GM19240 (cell line): ENCODE results near the gene TNRC6A.
"Not testable (repeated sequence)": the region's sequence is repeated elsewhere in the genome, so short reads cannot be mapped to it uniquely, and the experiment has no call there.

Experiments
- DNase-seq: peaks from one replicate; pipeline ENCODE4 v3.0.0; 2011; ENCODE audit warnings: low spot score; ENCODE audit not compliant: insufficient read length

Gene TNRC6A

GRCh38 chr16:24723663-24724062, 5.8 kb upstream of the TNRC6A start:
- no peak for DNase-seq

GRCh38 chr16:24728011-24728410, 1.4 kb upstream of the TNRC6A start:
- DNase-seq: no peak

DNA sequence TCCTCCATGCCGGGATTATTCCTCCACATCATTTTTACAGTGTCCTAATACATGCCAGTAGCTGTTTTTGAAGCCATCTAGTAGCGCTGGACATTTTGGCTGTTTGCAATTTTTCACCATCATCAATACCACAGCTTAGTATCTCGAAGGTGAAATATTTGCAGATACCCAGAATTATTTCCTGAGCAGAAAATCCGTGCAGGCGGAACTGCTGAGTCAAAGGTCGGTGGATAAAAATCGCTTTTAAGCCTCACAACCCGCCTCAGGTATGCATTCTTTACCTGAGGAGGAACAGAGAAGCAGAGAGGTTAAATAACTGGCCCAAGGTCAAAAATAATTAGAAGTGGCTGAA, 584 bp upstream of the TNRC6A start:
- no peak for DNase-seq

GRCh38 chr16:24729951-24730815, 732 bp downstream of the TNRC6A start:
- DNase-seq: no peak

GRCh38 chr16:24730914-24731313, 1.5 kb downstream of the TNRC6A start:
- DNase-seq: no peak

DNA sequence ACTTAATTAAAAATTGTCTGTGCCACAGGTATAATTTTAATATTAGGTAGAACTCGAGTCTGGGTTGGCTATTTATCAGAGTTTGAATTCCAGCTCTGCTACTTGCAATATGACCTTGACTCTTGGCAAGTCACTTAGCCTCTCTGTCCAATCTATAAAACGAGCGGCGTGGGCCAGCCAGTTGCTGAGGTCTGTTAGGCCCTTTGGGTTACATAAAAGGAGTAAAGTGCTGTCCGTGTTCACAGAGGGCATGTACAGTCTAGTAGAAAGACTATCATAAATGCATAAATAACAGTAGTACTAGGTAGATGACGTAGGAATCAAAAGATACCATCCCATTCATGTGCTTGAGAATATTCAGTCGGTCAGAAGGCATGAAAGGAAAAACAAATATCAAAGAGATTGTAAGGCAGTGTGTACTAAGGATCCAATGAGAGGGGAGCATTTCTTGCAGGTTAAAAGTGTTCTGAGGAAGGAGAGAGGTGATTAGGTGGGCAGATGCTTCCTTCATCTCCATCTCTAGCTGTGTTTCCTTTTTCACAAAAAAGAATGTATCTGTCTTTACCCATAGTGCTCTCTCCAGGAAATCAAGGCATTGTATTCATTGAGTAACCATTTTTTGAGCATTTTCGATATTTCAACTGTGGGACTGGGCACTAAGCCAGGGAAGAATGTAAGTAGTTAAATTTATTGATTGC, 2.4 kb downstream of the TNRC6A start:
- DNase-seq: no peak

DNA sequence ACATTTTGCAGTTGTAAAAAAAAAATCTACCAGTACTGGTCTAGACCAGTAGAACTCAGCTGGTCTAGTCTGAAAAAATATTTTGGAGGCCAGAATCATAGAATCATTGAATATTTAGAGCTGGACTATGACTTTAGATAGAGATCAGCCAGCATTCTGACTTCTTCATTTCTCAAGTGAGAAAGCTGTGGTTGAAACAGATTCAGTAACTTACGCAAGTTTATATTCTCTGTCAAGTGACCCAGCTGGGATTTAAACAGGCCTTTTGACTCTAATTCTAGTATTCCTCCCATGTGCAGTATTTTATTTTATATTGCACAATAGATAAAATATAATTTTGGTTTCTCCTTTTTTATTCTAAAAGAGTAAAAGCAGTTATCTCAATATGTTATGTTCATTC, 4.9 kb downstream of the TNRC6A start:
- DNase-seq: no peak

GRCh38 chr16:24736758-24737157, 7.3 kb downstream of the TNRC6A start:
- no peak for DNase-seq

DNA sequence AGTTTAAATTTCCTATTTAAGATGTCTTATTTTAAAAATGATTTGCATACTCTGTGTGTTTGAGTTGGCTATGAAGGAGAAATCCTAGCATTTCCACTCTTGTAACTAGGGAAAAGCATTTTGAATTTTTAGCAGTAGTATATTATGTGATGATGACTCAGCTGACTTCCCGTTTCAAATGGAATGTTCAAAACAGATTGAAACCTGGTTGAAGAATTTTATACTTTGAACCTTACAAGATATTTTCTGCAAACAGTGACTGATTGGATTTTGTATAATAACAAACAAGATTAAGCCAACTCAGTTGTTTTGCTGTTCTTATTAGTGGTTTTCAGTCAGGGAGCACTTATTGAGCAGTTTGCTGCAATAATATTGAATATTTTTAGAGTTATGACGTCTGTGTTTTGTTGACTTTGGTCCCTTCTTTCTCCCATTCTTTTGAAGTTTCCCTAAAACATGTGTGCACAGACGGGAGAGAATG, 8.0 kb downstream of the TNRC6A start:
- no peak for DNase-seq

- no peak for DNase-seq
Observed at GRCh38 chr16:24737916-24738594, 8.6 kb downstream of the TNRC6A start.

DNA sequence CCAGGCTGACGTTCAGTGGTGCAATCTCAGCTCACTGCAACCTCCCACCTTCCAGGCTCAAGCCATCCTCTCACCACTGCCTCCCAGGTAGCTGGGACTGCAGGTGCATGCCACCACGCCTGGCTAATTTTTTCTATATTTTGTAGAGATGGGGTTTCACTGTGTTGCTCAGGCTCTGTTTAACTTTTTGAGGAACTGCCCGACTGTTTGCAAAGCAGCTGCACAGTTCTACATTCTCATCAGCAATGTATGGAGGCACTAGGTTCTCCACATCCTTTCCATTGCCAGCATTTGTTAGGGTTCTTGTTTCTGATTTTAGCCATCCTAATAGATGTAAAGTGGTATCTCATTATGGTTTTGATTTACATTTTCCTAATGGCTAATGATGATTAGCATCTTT, 9.4 kb downstream of the TNRC6A start:
- DNase-seq: no peak

- no peak for DNase-seq
Observed at GRCh38 chr16:24741862-24742261, 12.4 kb downstream of the TNRC6A start.

- DNase-seq: not testable (repeated sequence)
Observed at GRCh38 chr16:24742610-24743009, 13.2 kb downstream of the TNRC6A start.

GRCh38 chr16:24745391-24745790, 15.9 kb downstream of the TNRC6A start:
- no peak for DNase-seq

DNA sequence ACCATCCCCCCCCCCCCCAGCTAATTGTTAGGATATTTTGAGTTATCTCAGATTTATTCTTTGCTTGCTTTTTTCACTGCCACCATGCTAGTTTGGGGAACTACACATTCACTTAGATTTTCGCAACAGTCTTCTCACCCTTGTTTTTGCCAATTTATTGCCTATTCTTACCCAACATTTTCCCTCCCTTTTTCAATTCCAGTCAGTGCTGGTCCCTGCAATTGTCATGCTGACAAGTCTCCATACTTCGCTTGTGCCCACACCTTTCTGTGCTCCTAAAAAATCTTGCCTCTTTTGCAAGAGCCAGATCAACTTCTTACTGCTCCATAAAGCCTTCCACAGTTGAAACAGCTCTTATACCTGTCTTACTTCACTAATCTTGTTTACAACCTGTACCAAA, 16.3 kb downstream of the TNRC6A start:
- DNase-seq: no peak

- no peak for DNase-seq
Observed at GRCh38 chr16:24747441-24747840, 18.0 kb downstream of the TNRC6A start.

- DNase-seq: no peak
Observed at GRCh38 chr16:24748242-24748641, 18.8 kb downstream of the TNRC6A start.

- DNase-seq: no peak
Observed at GRCh38 chr16:24749310-24749709, 19.9 kb downstream of the TNRC6A start.

- DNase-seq: not testable (repeated sequence)
Observed at GRCh38 chr16:24749872-24750271, 20.4 kb downstream of the TNRC6A start.

GRCh38 chr16:24753000-24753399, 23.5 kb downstream of the TNRC6A start:
- DNase-seq: no peak

DNA sequence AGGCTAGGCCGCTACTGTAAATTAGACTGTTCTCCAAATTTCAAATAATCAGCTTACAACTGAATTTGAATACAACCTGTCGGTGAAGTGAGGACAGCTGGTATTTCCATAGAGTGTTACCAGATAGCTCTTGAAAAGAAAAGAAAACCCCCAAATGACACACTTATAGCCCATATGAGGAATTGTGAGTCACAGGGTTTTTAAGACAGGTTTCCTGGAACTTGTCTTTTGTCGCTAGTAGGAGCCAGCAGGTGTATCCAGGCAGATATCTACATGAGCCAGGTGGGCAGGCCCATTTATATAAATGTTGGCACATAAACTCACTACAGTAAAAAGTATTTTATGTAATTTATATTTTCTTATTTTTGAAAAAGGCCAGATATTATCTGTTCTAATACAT, 24.0 kb downstream of the TNRC6A start:
- DNase-seq: no peak

DNA sequence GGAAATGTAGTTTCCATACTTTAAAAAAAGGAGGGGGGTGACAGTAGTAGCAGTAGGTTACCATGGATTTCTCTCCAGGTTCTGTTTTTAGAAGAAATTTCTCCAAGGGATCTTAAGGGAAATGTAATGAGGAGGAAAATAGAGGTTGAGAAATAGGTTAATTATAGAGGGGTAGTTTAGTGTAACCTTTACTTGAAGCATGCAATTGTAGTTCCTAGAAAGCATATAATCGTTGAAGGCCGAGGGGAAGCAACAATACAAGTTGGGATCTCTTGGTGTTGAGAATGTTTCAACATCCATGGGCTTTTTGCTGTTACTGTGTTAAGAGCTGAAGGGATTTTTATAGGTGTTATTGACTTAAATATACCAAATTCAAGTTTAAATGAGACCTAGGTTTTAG, 25.1 kb downstream of the TNRC6A start:
- DNase-seq: no peak
